ENCODE measurements around the gene PPP1R14C. TPM values are rescaled to one million over a fixed set of nuclear protein-coding genes. Genes with fewer than 3 reads are reported as not detected.

Gene PPP1R14C
- polyA plus RNA-seq, 1 donor from 2014 or later = 14.0 TPM

DNA sequence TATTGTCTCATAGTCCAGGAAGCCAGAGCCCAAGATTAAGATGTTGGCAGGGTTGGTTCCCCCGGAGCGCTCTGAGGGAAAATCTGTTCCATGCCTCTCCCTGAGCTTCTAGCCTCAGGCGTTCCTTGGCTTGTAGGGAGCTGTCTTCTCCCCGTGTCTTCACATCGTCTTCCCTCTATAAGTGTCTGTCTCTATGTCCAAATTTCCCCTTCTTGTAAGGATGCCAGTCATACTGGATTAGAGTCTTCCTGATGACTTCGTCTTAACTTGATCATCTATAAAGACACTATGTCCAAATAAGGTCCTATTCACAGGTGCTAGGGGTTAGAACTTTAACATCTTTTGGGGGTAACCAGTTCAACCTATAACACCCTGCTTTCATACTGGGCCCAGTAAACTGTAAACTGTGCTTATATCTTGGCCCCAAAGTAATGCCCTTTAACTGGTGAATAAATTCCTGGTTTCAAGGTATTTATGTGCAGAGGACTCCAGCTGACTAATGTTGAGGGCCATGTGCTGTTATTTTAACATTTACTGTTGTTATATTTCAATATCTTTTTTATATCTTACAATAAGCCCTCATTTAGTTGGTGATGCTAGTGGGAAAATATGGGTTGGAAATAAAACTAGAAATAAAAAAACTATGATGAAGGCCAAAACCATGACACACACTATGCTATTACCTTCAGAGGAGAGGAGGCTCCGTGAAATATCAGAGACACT is 124.3 kb downstream of the PPP1R14C start:
- H2AFZ ChIP-seq (ENCODE audit: low read depth, low read length) = no peak overlapping the region
- no peaks in the 10 kb centered on the region for H3K79me2 ChIP-seq (replicated peaks; ENCODE audit: insufficient read depth, low read length)
- H3K9ac ChIP-seq (ENCODE audit: low read length) = no peak overlapping the region

DNA sequence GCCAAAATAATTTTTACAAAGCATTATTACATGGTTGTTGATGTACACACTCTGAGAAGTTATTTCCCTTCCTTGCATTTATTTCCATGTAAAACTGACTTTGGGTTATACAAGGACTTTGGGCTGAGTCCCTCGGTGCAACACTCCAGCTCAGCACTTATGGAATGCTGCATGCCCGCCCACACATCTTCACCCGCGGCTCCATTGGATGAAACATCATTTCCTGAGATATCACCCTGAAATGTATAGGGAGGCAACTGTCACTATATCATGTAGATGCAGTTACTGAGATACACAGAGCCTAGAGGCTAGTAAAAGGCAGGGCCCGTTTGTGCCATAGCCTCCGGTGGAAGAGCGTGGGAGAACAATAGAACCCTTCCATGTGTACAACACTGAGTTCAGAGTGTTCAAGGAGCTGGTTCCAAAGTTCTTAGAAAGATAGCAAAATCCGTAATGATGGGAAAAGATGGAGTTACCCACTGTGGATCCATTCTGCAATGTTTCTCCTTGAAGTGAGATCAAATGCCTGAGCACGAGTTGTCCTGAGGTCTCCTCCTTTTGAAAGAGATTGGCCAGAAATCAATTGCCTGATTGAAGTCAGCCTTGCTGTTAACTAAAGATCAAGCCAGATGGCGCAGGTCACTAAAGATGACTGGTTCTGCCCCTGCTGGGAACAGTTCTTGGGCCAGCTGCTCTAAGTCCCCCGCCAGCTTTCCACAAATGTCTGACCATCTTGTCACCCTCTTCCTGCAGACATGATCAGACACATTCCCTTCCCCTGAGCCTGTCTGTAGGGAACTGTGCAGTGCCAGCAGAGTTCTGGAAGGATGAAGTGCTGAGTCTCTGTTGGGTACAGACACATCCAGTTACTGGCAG is 125.1 kb downstream of the PPP1R14C start:
- Histone ChIP-seq H4K20me1 (ENCODE audit: insufficient read depth) (no peaks in the 10 kb centered on the region), H3K27me3 (ENCODE audit: insufficient read depth, low read depth, low read length) (no peaks in the 10 kb centered on the region), H3K4me3 (ENCODE audit: low read length) (no peak overlapping the region), H3F3A (ENCODE audit: insufficient read depth, low read length, poor library complexity, severe bottlenecking) (no peaks in the 10 kb centered on the region), H3K9ac (ENCODE audit: low read length) (no peak overlapping the region), H2AFZ (ENCODE audit: low read depth, low read length) (no peak overlapping the region), H3K79me2 (replicated peaks; ENCODE audit: insufficient read depth, low read length) (no peaks in the 10 kb centered on the region), H3K9me2 (ENCODE audit: insufficient read depth, low read length) (no peaks in the 10 kb centered on the region), H3K4me2 (ENCODE audit: low read length) (no peak overlapping the region), H3K27ac (ENCODE audit: low read length) (no peak overlapping the region), H3K9me3 (ENCODE audit: low read length) (no peaks in the 10 kb centered on the region), H3K36me3 (ENCODE audit: insufficient read depth, low read length) (no peaks in the 10 kb centered on the region)
- TF ChIP-seq EZH2 (IDR thresholded peaks at IDR 0.05; ENCODE audit: borderline replicate concordance, insufficient read depth, low read length, poor library complexity, severe bottlenecking) (no peak), RAD21 (conservative IDR thresholded peaks at IDR 0.05) (no peak), POLR2AphosphoS5 (IDR thresholded peaks at IDR 0.05) (no peak), SMC3 (conservative IDR thresholded peaks at IDR 0.05; ENCODE audit: poor library complexity) (no peak), MXI1 (conservative IDR thresholded peaks at IDR 0.05; ENCODE audit: poor library complexity, severe bottlenecking) (no peak), EP300 (conservative IDR thresholded peaks at IDR 0.05; ENCODE audit: poor library complexity, severe bottlenecking) (no peak)
- TF ChIP-seq, protein P1, sequence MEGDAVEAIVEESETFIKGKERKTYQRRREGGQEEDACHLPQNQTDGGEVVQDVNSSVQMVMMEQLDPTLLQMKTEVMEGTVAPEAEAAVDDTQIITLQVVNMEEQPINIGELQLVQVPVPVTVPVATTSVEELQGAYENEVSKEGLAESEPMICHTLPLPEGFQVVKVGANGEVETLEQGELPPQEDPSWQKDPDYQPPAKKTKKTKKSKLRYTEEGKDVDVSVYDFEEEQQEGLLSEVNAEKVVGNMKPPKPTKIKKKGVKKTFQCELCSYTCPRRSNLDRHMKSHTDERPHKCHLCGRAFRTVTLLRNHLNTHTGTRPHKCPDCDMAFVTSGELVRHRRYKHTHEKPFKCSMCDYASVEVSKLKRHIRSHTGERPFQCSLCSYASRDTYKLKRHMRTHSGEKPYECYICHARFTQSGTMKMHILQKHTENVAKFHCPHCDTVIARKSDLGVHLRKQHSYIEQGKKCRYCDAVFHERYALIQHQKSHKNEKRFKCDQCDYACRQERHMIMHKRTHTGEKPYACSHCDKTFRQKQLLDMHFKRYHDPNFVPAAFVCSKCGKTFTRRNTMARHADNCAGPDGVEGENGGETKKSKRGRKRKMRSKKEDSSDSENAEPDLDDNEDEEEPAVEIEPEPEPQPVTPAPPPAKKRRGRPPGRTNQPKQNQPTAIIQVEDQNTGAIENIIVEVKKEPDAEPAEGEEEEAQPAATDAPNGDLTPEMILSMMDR (IDR thresholded peaks at IDR 0.05; ENCODE audit: poor library complexity, severe bottlenecking) = no peak

More for the DNA sequence above, 124.3 kb downstream of the PPP1R14C start:
- Histone ChIP-seq H3K9me2 (ENCODE audit: insufficient read depth, low read length) (no peaks in the 10 kb centered on the region), H3K9me3 (ENCODE audit: low read length) (no peaks in the 10 kb centered on the region), H3K27ac (ENCODE audit: low read length) (no peak overlapping the region), H3F3A (ENCODE audit: insufficient read depth, low read length, poor library complexity, severe bottlenecking) (no peaks in the 10 kb centered on the region), H4K20me1 (ENCODE audit: insufficient read depth) (no peaks in the 10 kb centered on the region), H3K36me3 (ENCODE audit: insufficient read depth, low read length) (no peaks in the 10 kb centered on the region), H3K4me3 (ENCODE audit: low read length) (no peak overlapping the region), H3K4me2 (ENCODE audit: low read length) (no peak overlapping the region), H3K27me3 (ENCODE audit: insufficient read depth, low read depth, low read length) (no peaks in the 10 kb centered on the region)
- TF ChIP-seq MXI1 (conservative IDR thresholded peaks at IDR 0.05; ENCODE audit: poor library complexity, severe bottlenecking) (no peak), RAD21 (conservative IDR thresholded peaks at IDR 0.05) (no peak), SMC3 (conservative IDR thresholded peaks at IDR 0.05; ENCODE audit: poor library complexity) (no peak), TAF1 (IDR thresholded peaks at IDR 0.05; ENCODE audit: low read depth) (no peak), EP300 (conservative IDR thresholded peaks at IDR 0.05; ENCODE audit: poor library complexity, severe bottlenecking) (no peak), POLR2AphosphoS5 (IDR thresholded peaks at IDR 0.05) (no peak), EZH2 (IDR thresholded peaks at IDR 0.05; ENCODE audit: borderline replicate concordance, insufficient read depth, low read length, poor library complexity, severe bottlenecking) (no peak)
- TF ChIP-seq, protein P2, sequence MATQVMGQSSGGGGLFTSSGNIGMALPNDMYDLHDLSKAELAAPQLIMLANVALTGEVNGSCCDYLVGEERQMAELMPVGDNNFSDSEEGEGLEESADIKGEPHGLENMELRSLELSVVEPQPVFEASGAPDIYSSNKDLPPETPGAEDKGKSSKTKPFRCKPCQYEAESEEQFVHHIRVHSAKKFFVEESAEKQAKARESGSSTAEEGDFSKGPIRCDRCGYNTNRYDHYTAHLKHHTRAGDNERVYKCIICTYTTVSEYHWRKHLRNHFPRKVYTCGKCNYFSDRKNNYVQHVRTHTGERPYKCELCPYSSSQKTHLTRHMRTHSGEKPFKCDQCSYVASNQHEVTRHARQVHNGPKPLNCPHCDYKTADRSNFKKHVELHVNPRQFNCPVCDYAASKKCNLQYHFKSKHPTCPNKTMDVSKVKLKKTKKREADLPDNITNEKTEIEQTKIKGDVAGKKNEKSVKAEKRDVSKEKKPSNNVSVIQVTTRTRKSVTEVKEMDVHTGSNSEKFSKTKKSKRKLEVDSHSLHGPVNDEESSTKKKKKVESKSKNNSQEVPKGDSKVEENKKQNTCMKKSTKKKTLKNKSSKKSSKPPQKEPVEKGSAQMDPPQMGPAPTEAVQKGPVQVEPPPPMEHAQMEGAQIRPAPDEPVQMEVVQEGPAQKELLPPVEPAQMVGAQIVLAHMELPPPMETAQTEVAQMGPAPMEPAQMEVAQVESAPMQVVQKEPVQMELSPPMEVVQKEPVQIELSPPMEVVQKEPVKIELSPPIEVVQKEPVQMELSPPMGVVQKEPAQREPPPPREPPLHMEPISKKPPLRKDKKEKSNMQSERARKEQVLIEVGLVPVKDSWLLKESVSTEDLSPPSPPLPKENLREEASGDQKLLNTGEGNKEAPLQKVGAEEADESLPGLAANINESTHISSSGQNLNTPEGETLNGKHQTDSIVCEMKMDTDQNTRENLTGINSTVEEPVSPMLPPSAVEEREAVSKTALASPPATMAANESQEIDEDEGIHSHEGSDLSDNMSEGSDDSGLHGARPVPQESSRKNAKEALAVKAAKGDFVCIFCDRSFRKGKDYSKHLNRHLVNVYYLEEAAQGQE (IDR thresholded peaks at IDR 0.05; ENCODE audit: borderline replicate concordance) = no peak
- TF ChIP-seq, protein P1 (IDR thresholded peaks at IDR 0.05; ENCODE audit: poor library complexity, severe bottlenecking) = no peak

All from neural cell (in vitro differentiated cells).